Subcutaneous abdominal adipose tissue (tissue), 5 donors: ENCODE measurements around the gene ELP4.

Experiments used
- H3K27ac ChIP-seq: one replicate; pipeline ENCODE4 v1.7.0; 2013; ENCODE audit warnings: low read depth, mild to moderate bottlenecking, inconsistent platforms, low read length, moderate library complexity
- H3K27me3 ChIP-seq, 5 donors: one replicate each; pipeline ENCODE4 v1.7.0; 2013; ENCODE audit warnings: low read length in 5 of 5, inconsistent platforms in 1 of 5; ENCODE audit not compliant: control insufficient read depth in 5 of 5, insufficient read depth in 4 of 5
- H3K36me3 ChIP-seq, 5 donors: one replicate each; pipeline ENCODE4 v1.7.0; 2013; ENCODE audit warnings: low read length in 5 of 5; ENCODE audit not compliant: control insufficient read depth in 5 of 5, insufficient read depth in 5 of 5
- H3K4me1 ChIP-seq, 5 donors: one replicate each; pipeline ENCODE4 v1.7.0; 2013; ENCODE audit warnings: low read length in 5 of 5, mild to moderate bottlenecking in 3 of 5, moderate library complexity in 1 of 5; ENCODE audit not compliant: control insufficient read depth in 5 of 5, insufficient read depth in 5 of 5
- H3K4me3 ChIP-seq, 5 donors: one replicate each; pipeline ENCODE4 v1.7.0; 2013; ENCODE audit warnings: low read length in 5 of 5, low read depth in 1 of 5
- H3K9ac ChIP-seq, 5 donors: one replicate each; pipeline ENCODE4 v1.7.0; 2013; ENCODE audit warnings: low read length in 5 of 5, mild to moderate bottlenecking in 4 of 5, moderate library complexity in 3 of 5
- H3K9me3 ChIP-seq, 5 donors: one replicate each; pipeline ENCODE4 v1.7.0; 2013; ENCODE audit warnings: low read length in 5 of 5; ENCODE audit not compliant: control insufficient read depth in 5 of 5
- donor health status: healthy.
- donor health status: healthy.
- donor health status: healthy.
- donor health status: healthy.
- donor health status: healthy.

ELP4 gene

DNA sequence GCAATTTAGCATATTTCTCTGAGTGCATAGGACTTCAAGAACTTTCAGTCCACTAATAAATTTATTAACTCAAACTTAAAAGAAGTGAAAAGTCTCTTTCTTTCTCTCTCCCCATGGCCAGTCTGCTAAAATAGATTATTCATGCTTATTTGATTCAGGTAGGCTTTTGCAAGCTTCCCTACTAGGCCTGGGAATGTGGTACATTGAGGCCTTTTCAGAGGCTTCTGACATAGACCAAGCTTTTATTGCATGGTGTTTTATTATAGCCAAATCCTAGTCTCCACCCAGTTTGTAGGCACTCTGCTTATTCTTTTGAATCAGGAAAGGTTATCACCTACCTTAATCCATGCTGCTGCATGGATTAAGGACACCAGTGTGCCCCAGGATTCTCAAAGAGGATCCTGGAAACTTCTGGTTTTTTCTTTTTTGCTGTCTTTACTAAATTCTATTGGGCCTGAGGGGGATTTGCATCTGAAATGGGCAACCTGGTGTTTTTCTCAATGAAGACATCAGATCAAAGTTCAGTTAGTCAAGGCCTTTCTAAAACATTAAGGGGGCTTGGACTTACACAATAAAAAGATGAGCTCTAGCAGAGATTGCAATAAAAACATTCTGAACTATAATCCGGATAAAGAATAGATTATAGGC, 92.2 kb downstream of the ELP4 start:
- H3K9me3 ChIP-seq: no peaks in the 10 kb centered on the region
- H3K27ac ChIP-seq: no peak overlapping the region
- H3K4me1 ChIP-seq: no peaks in the 10 kb centered on the region
- H3K9ac ChIP-seq: no peak overlapping the region
- H3K27me3 ChIP-seq: no peaks in the 10 kb centered on the region
- H3K36me3 ChIP-seq: no peaks in the 10 kb centered on the region
- H3K4me3 ChIP-seq: no peak overlapping the region

DNA sequence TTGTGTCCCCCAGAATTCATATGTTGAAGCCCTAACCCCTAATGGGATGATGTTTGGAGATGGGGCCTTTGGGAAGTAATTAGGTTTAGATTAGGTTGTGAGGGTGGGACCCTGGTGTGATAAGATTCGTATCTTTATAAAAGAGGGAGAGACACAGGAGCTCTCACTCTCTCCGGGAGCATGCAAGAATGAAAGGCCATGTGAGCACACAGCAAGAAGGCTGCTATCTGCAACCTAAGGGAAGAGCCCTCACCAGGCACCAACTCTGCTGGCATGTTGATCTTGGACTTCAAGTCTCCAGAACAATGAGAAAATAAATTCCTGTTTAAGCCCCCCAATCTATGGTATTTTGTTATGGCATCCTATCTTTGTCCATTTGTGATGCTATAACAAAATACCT, 97.3 kb downstream of the ELP4 start:
- Histone ChIP-seq H3K9me3 (no peaks in the 10 kb centered on the region), H3K9ac (no peak overlapping the region), H3K36me3 (peaks cover 0 to 3% (median 0%) of the 10 kb centered on the region in 5 donors), H3K4me1 (no peaks in the 10 kb centered on the region), H3K27me3 (no peaks in the 10 kb centered on the region), H3K4me3 (no peak overlapping the region), H3K27ac (no peak overlapping the region)

GRCh38 chr11:31607914-31608313, 98.3 kb downstream of the ELP4 start:
- no peak overlapping the region for H3K4me3 ChIP-seq
- H3K36me3 ChIP-seq: peaks cover 0 to 3% (median 0%) of the 10 kb centered on the region in 5 donors
- H3K9ac ChIP-seq: no peak overlapping the region
- H3K9me3 ChIP-seq: no peaks in the 10 kb centered on the region
- H3K27me3 ChIP-seq: no peaks in the 10 kb centered on the region
- H3K4me1 ChIP-seq: no peaks in the 10 kb centered on the region
- H3K27ac ChIP-seq: no peak overlapping the region

GRCh38 chr11:31608995-31609394, 99.4 kb downstream of the ELP4 start:
- no peak overlapping the region for H3K27ac ChIP-seq
- H3K4me3 ChIP-seq: no peak overlapping the region
- H3K4me1 ChIP-seq: no peaks in the 10 kb centered on the region
- no peaks in the 10 kb centered on the region for H3K9me3 ChIP-seq
- H3K9ac ChIP-seq: no peak overlapping the region
- peaks cover 0 to 3% (median 0%) of the 10 kb centered on the region in 5 donors for H3K36me3 ChIP-seq
- H3K27me3 ChIP-seq: no peaks in the 10 kb centered on the region

DNA sequence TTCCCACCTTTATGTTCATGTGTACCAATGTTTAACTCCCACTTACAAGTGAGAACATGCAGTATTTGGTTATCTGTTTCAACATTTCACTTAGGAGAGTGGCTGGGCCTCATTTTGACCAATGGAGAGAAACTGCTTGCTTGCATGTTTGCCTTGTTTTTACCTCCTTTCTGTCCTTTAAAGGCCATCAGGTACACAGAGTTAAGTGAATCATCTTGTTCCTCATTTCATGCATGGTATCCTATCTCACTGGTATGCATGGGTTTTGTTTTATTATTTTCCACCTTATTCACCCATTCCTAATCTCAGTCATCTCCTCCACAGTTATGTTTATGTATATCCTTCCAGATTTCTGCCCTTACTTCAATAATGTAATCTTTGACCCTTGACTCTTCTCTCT, 101.0 kb downstream of the ELP4 start:
- H3K9ac ChIP-seq: no peak overlapping the region
- H3K36me3 ChIP-seq: peaks cover 0 to 3% (median 0%) of the 10 kb centered on the region in 5 donors
- no peaks in the 10 kb centered on the region for H3K4me1 ChIP-seq
- H3K27ac ChIP-seq: no peak overlapping the region
- H3K27me3 ChIP-seq: no peaks in the 10 kb centered on the region
- no peaks in the 10 kb centered on the region for H3K9me3 ChIP-seq
- no peak overlapping the region for H3K4me3 ChIP-seq

DNA sequence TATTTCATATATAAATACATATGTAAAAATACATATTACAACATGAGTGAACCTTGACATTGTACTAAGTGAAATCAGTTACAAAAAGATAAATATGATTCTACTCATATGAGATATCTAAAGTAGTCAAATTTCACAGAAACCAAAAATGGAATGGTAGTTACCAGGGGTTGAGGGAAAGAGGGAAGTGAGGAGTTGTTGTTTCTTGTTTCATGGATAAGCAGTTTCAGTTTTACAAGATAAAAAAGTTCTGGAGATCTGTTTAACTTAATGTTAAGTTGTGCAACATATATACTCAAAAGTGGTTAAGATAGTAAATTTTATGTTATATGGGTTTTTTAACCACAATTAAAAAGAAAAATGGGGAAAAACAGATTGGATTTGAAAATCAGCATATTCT, 107.7 kb downstream of the ELP4 start:
- no peak overlapping the region for H3K9ac ChIP-seq
- H3K27me3 ChIP-seq: no peaks in the 10 kb centered on the region
- H3K9me3 ChIP-seq: no peaks in the 10 kb centered on the region
- H3K36me3 ChIP-seq: no peaks in the 10 kb centered on the region
- no peak overlapping the region for H3K27ac ChIP-seq
- H3K4me1 ChIP-seq: no peaks in the 10 kb centered on the region
- H3K4me3 ChIP-seq: no peak overlapping the region

DNA sequence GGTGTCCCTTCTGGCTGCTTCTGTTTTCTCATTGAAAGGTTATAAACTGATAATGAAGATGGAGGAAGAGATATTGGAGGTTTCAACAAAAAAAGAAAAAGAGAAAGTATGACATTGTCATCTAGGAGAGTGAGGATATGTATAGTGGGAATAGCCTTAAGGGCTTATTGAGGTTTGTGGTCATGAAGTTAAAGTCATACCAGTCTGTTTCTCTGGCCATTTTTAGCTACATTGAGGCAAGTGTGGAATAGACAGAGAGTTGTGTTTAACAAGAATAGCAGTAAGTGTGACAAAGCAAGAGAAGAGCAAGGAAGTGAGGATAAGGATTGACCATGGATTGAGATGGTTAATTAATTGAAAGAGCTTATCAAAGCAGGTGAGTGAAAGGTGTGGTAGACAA, 110.4 kb downstream of the ELP4 start:
- Histone ChIP-seq H3K27ac (no peak overlapping the region), H3K36me3 (no peaks in the 10 kb centered on the region), H3K27me3 (no peaks in the 10 kb centered on the region), H3K4me1 (no peaks in the 10 kb centered on the region), H3K4me3 (no peak overlapping the region), H3K9ac (no peak overlapping the region), H3K9me3 (no peaks in the 10 kb centered on the region)

DNA sequence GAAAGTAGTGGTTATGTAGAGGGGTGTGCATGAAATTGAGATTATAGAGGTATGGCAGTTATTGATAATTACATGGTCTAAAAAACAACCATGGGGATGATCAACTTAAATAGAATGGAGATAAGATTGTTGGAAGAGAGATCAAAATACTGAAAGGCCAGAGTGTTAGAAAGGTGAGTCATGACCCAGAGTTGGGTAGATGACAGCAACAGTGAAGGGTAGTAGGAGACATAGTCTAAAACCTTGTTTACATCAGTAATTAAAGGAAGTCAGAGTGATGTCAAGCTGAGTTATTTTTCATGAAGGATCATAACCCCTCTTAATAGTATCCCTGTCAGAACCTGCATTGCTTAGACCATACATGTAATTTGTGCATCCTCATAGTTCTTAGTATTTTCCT, 110.9 kb downstream of the ELP4 start:
- Histone ChIP-seq H3K4me3 (no peak overlapping the region), H3K9me3 (no peaks in the 10 kb centered on the region), H3K27me3 (no peaks in the 10 kb centered on the region), H3K4me1 (no peaks in the 10 kb centered on the region), H3K36me3 (no peaks in the 10 kb centered on the region), H3K9ac (no peak overlapping the region), H3K27ac (no peak overlapping the region)

GRCh38 chr11:31625868-31626267, 116.3 kb downstream of the ELP4 start:
- H3K36me3 ChIP-seq: peaks cover 0 to 3% (median 0%) of the 10 kb centered on the region in 5 donors
- no peaks in the 10 kb centered on the region for H3K9me3 ChIP-seq
- no peak overlapping the region for H3K27ac ChIP-seq
- no peak overlapping the region for H3K9ac ChIP-seq
- no peak overlapping the region for H3K4me3 ChIP-seq
- no peaks in the 10 kb centered on the region for H3K4me1 ChIP-seq
- H3K27me3 ChIP-seq: no peaks in the 10 kb centered on the region

DNA sequence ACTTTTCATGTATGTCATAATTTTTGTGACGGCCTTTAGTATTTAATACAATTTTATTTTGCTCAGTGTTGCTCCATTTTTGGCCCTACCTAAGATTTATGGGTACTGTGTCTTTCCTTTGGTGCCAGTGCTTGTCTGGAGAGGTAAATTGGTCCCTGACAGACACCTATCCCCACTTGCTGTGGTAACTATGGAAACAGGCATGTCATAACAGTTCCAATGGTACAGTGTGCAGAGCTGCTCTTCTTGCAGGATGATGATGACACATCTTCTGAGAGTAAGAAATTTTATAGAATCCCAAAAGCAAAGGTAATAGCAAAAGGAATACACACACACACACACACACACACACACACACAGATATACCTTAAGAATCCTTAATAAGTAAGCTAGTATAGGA, 118.5 kb downstream of the ELP4 start:
- Histone ChIP-seq H3K27ac (no peak overlapping the region), H3K4me1 (no peaks in the 10 kb centered on the region), H3K27me3 (no peaks in the 10 kb centered on the region), H3K4me3 (no peak overlapping the region), H3K36me3 (peaks cover 0 to 5% (median 3%) of the 10 kb centered on the region in 5 donors), H3K9me3 (no peaks in the 10 kb centered on the region), H3K9ac (no peak overlapping the region)

GRCh38 chr11:31636983-31637382, 127.4 kb downstream of the ELP4 start:
- H3K4me1 ChIP-seq: no peaks in the 10 kb centered on the region
- H3K9me3 ChIP-seq: no peaks in the 10 kb centered on the region
- no peak overlapping the region for H3K9ac ChIP-seq
- no peaks in the 10 kb centered on the region for H3K27me3 ChIP-seq
- H3K27ac ChIP-seq: no peak overlapping the region
- H3K36me3 ChIP-seq: peaks cover 0 to 3% (median 2%) of the 10 kb centered on the region in 5 donors
- H3K4me3 ChIP-seq: no peak overlapping the region
